A549 (cell line): ENCODE measurements around the gene UNCX. TPM values are rescaled to one million over a fixed set of nuclear protein-coding genes. Genes with fewer than 3 reads are reported as not detected.
"Not testable (repeated sequence)": the region's sequence is repeated elsewhere in the genome, so short reads cannot be mapped to it uniquely, and the experiment has no call there.

ENCODE experiments used
- ATAC-seq, 2 experiments: fragments of 200-7000 bp in 1 of 2; fragments of >200 bp in 1 of 2; cut with Nextera tagmentation in 1 of 2; cut with Tn5 transposase in 1 of 2; 3 replicates each; pipeline versions ENCODE4 v1.8.0 to v1.9.1; 2018 to 2020; ENCODE audit warnings: mild to moderate bottlenecking in 1 of 2, moderate library complexity in 1 of 2
- CTCF ChIA-PET: fragments of 300-600 bp; sonication (Branson Sonifier 250); formaldehyde crosslinking; extraction: SDS; loops from one replicate; lab custom pipeline; 2021; ENCODE audit warnings: antibody characterized with exemption, inconsistent platforms; lab: Yijun Ruan, JAX
- POLR2A ChIA-PET: fragments of 350-600 bp; formaldehyde crosslinking; extraction: SDS; loops from one replicate; lab custom pipeline; 2021; ENCODE audit warnings: antibody characterized with exemption, inconsistent platforms; lab: Yijun Ruan, JAX
- DNase-seq, 2 experiments: peaks; one replicate each; pipeline versions ENCODE4 v3.0.0 to v3.0.0-alpha.2; 2011 to 2016; ENCODE audit warnings: low read depth in 1 of 2, low spot score in 1 of 2
- FAIRE-seq: peaks from 2 replicates; lab custom pipeline; 2011; peaks lifted over from hg19 to GRCh38; lab: Jason Lieb, UNC
- H3K27ac ChIP-seq, 2 experiments: fragments of >200 bp; sonication (Bioruptor Twin); formaldehyde crosslinking; 3 replicates each; pipeline ENCODE4 v1.5.1; 2016 to 2017
- H3K4me1 ChIP-seq: fragments of >200 bp; sonication (Bioruptor Twin); formaldehyde crosslinking; 3 replicates; pipeline ENCODE4 v1.6.1; 2016
- H3K4me2 ChIP-seq: fragments of >200 bp; sonication (Bioruptor Twin); formaldehyde crosslinking; 3 replicates; pipeline ENCODE4 v1.6.1; 2016
- H3K4me3 ChIP-seq: fragments of >200 bp; sonication (Bioruptor Twin); formaldehyde crosslinking; 3 replicates; pipeline ENCODE4 v1.5.1; 2016
- H3K9me3 ChIP-seq: fragments of >200 bp; sonication (Bioruptor Twin); formaldehyde crosslinking; 3 replicates; pipeline ENCODE4 v1.6.1; 2016
- BHLHE40 ChIP-seq: IDR thresholded peaks from 2 replicates; pipeline ENCODE4 v1.6.1; 2012; ENCODE audit warnings: low read depth, low read length, inconsistent platforms
- CBX8 ChIP-seq: fragments of 200-600 bp; sonication (generic); IDR thresholded peaks from 2 replicates; pipeline ENCODE4 v1.6.1; 2016
- CHD4 ChIP-seq: fragments of 200-600 bp; sonication (generic); IDR thresholded peaks from 2 replicates; pipeline ENCODE4 v1.6.1; 2016; ENCODE audit warnings: antibody characterized with exemption, mild to moderate bottlenecking, borderline replicate concordance
- EHF ChIP-seq: fragments of 250-450 bp; sonication (Bioruptor Pico); IDR thresholded peaks from 2 replicates; pipeline ENCODE4 v1.5.0; 2020; ENCODE audit warnings: mild to moderate bottlenecking
- EP300 ChIP-seq, 2 experiments: fragments of >200 bp; sonication (Bioruptor Twin); formaldehyde crosslinking; IDR thresholded peaks; 2 replicates in 1 of 2; 3 replicates in 1 of 2; pipeline ENCODE4 v1.6.1; 2016 to 2017
- FOSB ChIP-seq: fragments of 250-450 bp; sonication (Bioruptor Pico); IDR thresholded peaks from 2 replicates; pipeline ENCODE4 v1.5.0; 2020; ENCODE audit warnings: mild to moderate bottlenecking, moderate library complexity
- FOSL2 ChIP-seq, 2 experiments: fragments of 450-650 bp in 1 of 2; fragments of >200 bp in 1 of 2; sonication (Bioruptor Twin) in 1 of 2; formaldehyde crosslinking; IDR thresholded peaks; 2 replicates each; pipeline versions ENCODE4 v1.5.0 to v1.6.1; 2016 to 2020; ENCODE audit warnings: mild to moderate bottlenecking in 1 of 2, moderate library complexity in 1 of 2
- JUNB ChIP-seq: fragments of >200 bp; sonication (Bioruptor Twin); formaldehyde crosslinking; IDR thresholded peaks from 2 replicates; pipeline ENCODE4 v1.6.1; 2016
- MAFK ChIP-seq: fragments of 450-650 bp; IDR thresholded peaks from 2 replicates; pipeline ENCODE4 v1.6.1; 2014; ENCODE audit not compliant: partially characterized antibody
- PHF8 ChIP-seq: fragments of 200-600 bp; sonication (generic); IDR thresholded peaks from 2 replicates; pipeline ENCODE4 v1.6.1; 2016; ENCODE audit warnings: low read depth, mild to moderate bottlenecking, antibody characterized with exemption, moderate library complexity, borderline replicate concordance
- RAD21 ChIP-seq, 2 experiments: fragments of >200 bp in 1 of 2; sonication (Bioruptor Twin) in 1 of 2; formaldehyde crosslinking in 1 of 2; IDR thresholded peaks in 1 of 2; conservative IDR thresholded peaks in 1 of 2; 2 replicates in 1 of 2; 3 replicates in 1 of 2; pipeline ENCODE4 v1.6.1; 2012 to 2018; ENCODE audit warnings: inconsistent platforms in 1 of 2
- RARB ChIP-seq: fragments of 250-450 bp; sonication (Bioruptor Pico); IDR thresholded peaks from 2 replicates; pipeline ENCODE4 v1.8.0; 2021; ENCODE audit warnings: mild to moderate bottlenecking, moderate library complexity
- USF2 ChIP-seq: fragments of 450-650 bp; IDR thresholded peaks from 2 replicates; pipeline ENCODE4 v1.6.1; 2014; ENCODE audit warnings: antibody characterized with exemption
- ZFP36 ChIP-seq: fragments of 450-650 bp; IDR thresholded peaks from 2 replicates; pipeline ENCODE4 v1.6.1; 2014; ENCODE audit warnings: borderline replicate concordance; ENCODE audit not compliant: partially characterized antibody
- ZNF302 ChIP-seq: fragments of 250-450 bp; sonication (Bioruptor Pico); IDR thresholded peaks from 2 replicates; pipeline ENCODE4 v1.9.0; 2021; ENCODE audit warnings: inconsistent platforms, mild to moderate bottlenecking, moderate library complexity
- ZSCAN20 ChIP-seq: fragments of 250-450 bp; sonication (Bioruptor Pico); IDR thresholded peaks from 2 replicates; pipeline ENCODE4 v1.8.0; 2022; ENCODE audit warnings: mild to moderate bottlenecking, moderate library complexity
- WGBS: methylation state at CpG from one replicate; pipeline ENCODE4 v1.1.6; 2017; ENCODE audit errors: missing lambda C conversion rate; 5-methylcytosine and 5-hydroxymethylcytosine counted together
- polyA plus RNA-seq, 4 experiments: library from polyadenylated mRNA; depleted of rRNA in 3 of 4; stranded (reverse); fragments of >200 nt; fragmentation: RNase III in 1 of 4; extraction: RNeasy Plus Mini Kit Qiagen cat#74134 plus additional on column Dnase treatment in 1 of 4; gene quantifications; 2 replicates in 3 of 4; 3 replicates in 1 of 4; pipeline ENCODE4 v1.2.3, GENCODE V29; 2011 to 2017
- TF ChIP-seq, protein P1 (sequence below): IDR thresholded peaks from 2 replicates; pipeline ENCODE4 v1.6.1; 2012; ENCODE audit warnings: low read depth, borderline replicate concordance
- TF ChIP-seq, protein P2 (sequence below): IDR thresholded peaks from 2 replicates; pipeline ENCODE4 v1.6.1; 2012
- TF ChIP-seq, protein P3 (sequence below): fragments of 250-450 bp; sonication (Bioruptor Pico); IDR thresholded peaks from 2 replicates; pipeline ENCODE4 v1.5.0; 2020; ENCODE audit warnings: low read depth, mild to moderate bottlenecking, moderate library complexity
- TF ChIP-seq, protein P4 (sequence below): fragments of 150-350 bp; IDR thresholded peaks from 2 replicates; pipeline ENCODE4 v1.6.1; 2014; ENCODE audit warnings: low read depth, mild to moderate bottlenecking, low read length

The UNCX gene
- polyA plus RNA-seq, 2 of the 4 experiments (the other 2 are of a cell fraction) = not detected

DNA sequence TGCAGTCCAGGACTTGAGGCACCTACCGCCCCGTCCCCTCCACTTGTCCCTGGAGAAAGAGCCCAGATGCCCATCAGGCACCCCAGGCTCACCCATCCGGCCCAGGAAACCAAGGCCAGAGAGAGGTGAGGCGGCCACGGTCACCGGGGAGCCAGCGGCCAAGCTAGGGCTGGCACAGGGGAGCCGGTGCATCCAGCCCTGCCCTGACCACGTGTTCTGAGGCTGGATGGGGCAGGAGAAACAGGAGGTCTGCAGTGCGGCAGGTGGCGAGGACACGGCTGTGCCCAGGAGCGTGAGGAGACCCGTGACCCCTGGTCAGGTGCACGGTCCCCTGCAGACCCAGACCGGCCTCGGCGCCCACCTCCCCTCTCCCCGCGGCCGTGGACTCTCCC, 27.6 kb downstream of the UNCX start:
- ATAC-seq = peak; percentile 16 to 39; a peak in 3 of 6 replicates
- no peak overlapping the region for H3K4me2 ChIP-seq

DNA sequence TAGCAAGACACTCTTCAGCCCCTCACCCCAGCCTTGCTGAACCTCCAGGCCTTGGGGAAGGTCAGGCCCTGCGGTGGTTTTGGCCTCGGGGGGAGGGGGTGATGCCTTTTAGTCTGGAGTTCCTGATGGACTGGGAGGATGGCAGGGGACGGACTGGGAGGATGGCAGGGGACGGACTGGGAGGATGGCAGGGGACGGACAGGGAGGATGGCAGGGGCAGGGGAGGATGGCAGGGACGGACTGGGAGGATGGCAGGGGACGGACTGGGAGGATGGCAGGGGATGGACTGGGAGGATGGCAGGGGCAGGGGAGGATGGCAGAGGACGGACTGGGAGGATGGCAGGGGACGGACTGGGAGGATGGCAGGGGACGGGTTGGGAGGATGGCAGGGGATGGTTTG, 28.4 kb downstream of the UNCX start:
- H3K4me2 ChIP-seq, H3K27ac ChIP-seq, ATAC-seq, H3K9me3 ChIP-seq, FAIRE-seq, H3K4me3 ChIP-seq, DNase-seq, H3K4me1 ChIP-seq, POLR2A ChIA-PET: not testable (repeated sequence)
- 43% methylated on average over 9 of the region's 10 CpGs for WGBS
- CTCF ChIA-PET = interaction anchor here (1.1 to 1.9 kb wide), 2 partner anchors 8 to 16 kb away, joined by 3 to 7 read pairs; no protein-coding TSS in a partner anchor

More for the DNA sequence above, 27.6 kb downstream of the UNCX start:
- no peak overlapping the region for H3K27ac ChIP-seq
- CTCF ChIA-PET = no interaction called here
- no peaks in the 10 kb centered on the region for H3K9me3 ChIP-seq
- WGBS = 23% methylated on average over 9 of the region's 21 CpGs
- no peak overlapping the region for H3K4me3 ChIP-seq
- DNase-seq = no peak
- H3K4me1 ChIP-seq = no peaks in the 10 kb centered on the region
- no peak for FAIRE-seq
- POLR2A ChIA-PET = no interaction called here
- TF ChIP-seq, protein P1, sequence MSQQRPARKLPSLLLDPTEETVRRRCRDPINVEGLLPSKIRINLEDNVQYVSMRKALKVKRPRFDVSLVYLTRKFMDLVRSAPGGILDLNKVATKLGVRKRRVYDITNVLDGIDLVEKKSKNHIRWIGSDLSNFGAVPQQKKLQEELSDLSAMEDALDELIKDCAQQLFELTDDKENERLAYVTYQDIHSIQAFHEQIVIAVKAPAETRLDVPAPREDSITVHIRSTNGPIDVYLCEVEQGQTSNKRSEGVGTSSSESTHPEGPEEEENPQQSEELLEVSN = no peak
- TF ChIP-seq FOSB (CRISPR knock-in tag) = no peak
- TF ChIP-seq, protein P2, sequence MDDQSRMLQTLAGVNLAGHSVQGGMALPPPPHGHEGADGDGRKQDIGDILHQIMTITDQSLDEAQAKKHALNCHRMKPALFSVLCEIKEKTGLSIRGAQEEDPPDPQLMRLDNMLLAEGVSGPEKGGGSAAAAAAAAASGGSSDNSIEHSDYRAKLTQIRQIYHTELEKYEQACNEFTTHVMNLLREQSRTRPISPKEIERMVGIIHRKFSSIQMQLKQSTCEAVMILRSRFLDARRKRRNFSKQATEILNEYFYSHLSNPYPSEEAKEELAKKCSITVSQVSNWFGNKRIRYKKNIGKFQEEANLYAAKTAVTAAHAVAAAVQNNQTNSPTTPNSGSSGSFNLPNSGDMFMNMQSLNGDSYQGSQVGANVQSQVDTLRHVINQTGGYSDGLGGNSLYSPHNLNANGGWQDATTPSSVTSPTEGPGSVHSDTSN = no peak
- no peak for TF ChIP-seq PHF8
- TF ChIP-seq RARB (CRISPR knock-in tag) = no peak
- TF ChIP-seq EP300 (IDR thresholded peaks at IDR 0.05) = no peak
- TF ChIP-seq EHF = no peak
- TF ChIP-seq CBX8 = no peak
- TF ChIP-seq FOSL2 (IDR thresholded peaks at IDR 0.05) = no peak
- TF ChIP-seq FOSL2 (CRISPR knock-in tag; IDR thresholded peaks at IDR 0.05) = no peak
- TF ChIP-seq, protein P3, sequence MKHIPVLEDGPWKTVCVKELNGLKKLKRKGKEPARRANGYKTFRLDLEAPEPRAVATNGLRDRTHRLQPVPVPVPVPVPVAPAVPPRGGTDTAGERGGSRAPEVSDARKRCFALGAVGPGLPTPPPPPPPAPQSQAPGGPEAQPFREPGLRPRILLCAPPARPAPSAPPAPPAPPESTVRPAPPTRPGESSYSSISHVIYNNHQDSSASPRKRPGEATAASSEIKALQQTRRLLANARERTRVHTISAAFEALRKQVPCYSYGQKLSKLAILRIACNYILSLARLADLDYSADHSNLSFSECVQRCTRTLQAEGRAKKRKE (CRISPR knock-in tag) = no peak
- TF ChIP-seq, protein P4, sequence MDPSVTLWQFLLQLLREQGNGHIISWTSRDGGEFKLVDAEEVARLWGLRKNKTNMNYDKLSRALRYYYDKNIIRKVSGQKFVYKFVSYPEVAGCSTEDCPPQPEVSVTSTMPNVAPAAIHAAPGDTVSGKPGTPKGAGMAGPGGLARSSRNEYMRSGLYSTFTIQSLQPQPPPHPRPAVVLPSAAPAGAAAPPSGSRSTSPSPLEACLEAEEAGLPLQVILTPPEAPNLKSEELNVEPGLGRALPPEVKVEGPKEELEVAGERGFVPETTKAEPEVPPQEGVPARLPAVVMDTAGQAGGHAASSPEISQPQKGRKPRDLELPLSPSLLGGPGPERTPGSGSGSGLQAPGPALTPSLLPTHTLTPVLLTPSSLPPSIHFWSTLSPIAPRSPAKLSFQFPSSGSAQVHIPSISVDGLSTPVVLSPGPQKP = no peak
- no peak for TF ChIP-seq MAFK
- TF ChIP-seq ZFP36 = no peak
- no peak for TF ChIP-seq CHD4
- no peak for TF ChIP-seq USF2
- no peak for TF ChIP-seq ZSCAN20 (CRISPR knock-in tag)
- no peak for TF ChIP-seq ZNF302 (CRISPR knock-in tag)
- TF ChIP-seq BHLHE40 = no peak
- TF ChIP-seq JUNB = no peak
- TF ChIP-seq RAD21 (conservative IDR thresholded peaks at IDR 0.05 in 1 of 2, IDR thresholded peaks at IDR 0.05 in 1 of 2) = no peak
